Hepatocyte (in vitro differentiated cells): ENCODE results near the gene CACNA1C.

Experiments
- EZH2 ChIP-seq: fragments of 200-600 bp; sonication (generic); IDR thresholded peaks from 2 replicates; pipeline ENCODE4 v1.6.1; 2016; ENCODE audit warnings: antibody characterized with exemption, mild to moderate bottlenecking, borderline replicate concordance
- EZH2phosphoT487 ChIP-seq: fragments of 200-600 bp; sonication (generic); IDR thresholded peaks from one replicate; pipeline ENCODE4 v1.6.1; 2018; ENCODE audit warnings: antibody characterized with exemption, mild to moderate bottlenecking, low read depth, moderate library complexity; ENCODE audit not compliant: unreplicated experiment, severe bottlenecking
- TF ChIP-seq, protein P1 (sequence below): fragments of 200-600 bp; sonication (generic); IDR thresholded peaks from 2 replicates; pipeline ENCODE4 v1.5.1; 2016; ENCODE audit warnings: antibody characterized with exemption, mild to moderate bottlenecking; ENCODE audit not compliant: poor library complexity

DNA sequence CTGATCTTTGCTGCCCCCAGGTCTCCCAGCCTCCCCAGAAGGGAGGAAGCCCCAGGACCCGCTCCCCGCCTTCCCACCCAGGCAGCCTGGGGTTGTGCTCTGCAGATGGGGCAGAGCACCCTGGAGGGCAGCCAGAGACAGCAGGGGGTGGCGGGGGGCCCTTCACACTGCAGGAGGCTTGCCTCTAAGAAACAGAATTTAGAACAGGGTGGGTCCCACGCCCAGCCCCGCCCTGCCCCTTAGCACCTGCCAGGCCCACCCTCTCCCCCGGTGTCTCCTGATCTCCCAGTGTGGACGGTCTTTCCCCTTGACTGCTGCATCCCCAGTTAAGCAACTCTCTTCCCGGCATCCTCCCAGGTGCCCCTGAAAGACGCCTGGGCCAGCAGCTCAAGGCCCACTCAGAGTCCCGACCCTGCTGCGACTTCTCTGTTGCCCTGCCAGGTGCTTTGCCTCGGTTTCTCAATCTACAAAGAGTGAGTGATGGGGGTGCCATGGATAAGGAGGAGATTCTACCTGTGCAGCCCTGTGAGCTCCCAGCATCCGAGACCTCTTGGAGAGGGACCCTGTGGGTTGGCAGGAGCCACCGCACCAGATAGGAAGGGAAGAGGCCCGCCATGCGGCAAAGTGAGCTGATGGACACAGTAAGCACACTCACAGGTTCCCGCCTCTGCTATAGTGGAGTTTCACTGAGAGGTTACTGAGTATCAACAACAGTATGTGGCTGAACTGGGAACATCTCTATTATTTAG lies 414.8 kb downstream of the CACNA1C start:
- TF ChIP-seq EZH2 = no peak
- no peak for TF ChIP-seq EZH2phosphoT487
- TF ChIP-seq, protein P1, sequence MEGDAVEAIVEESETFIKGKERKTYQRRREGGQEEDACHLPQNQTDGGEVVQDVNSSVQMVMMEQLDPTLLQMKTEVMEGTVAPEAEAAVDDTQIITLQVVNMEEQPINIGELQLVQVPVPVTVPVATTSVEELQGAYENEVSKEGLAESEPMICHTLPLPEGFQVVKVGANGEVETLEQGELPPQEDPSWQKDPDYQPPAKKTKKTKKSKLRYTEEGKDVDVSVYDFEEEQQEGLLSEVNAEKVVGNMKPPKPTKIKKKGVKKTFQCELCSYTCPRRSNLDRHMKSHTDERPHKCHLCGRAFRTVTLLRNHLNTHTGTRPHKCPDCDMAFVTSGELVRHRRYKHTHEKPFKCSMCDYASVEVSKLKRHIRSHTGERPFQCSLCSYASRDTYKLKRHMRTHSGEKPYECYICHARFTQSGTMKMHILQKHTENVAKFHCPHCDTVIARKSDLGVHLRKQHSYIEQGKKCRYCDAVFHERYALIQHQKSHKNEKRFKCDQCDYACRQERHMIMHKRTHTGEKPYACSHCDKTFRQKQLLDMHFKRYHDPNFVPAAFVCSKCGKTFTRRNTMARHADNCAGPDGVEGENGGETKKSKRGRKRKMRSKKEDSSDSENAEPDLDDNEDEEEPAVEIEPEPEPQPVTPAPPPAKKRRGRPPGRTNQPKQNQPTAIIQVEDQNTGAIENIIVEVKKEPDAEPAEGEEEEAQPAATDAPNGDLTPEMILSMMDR = no peak
